Activated CD4-positive, alpha-beta T cell treated with anti-CD3 and anti-CD28 coated beads for 36 hours (primary cell): ENCODE results near the gene RNF19B. TPM values are rescaled to one million over a fixed set of nuclear protein-coding genes. Genes with fewer than 3 reads are reported as not detected.
A peak's percentile ranks its signal among the peaks of the same experiment; 100 is the strongest.

ENCODE experiments used
- ATAC-seq: fragments of 200-7000 bp; cut with Tn5 transposase; one replicate; pipeline ENCODE4 v1.10.0; 2021; ENCODE audit warnings: mild to moderate bottlenecking, moderate library complexity
- CTCF ChIA-PET: fragments of 350-600 bp; sonication (Branson Sonifier 250); formaldehyde crosslinking; loops from one replicate; lab custom pipeline; 2021; ENCODE audit warnings: antibody characterized with exemption; lab: Charles Lee
- POLR2A ChIA-PET: fragments of 350-600 bp; sonication (Branson Sonifier 250); formaldehyde crosslinking; loops from one replicate; lab custom pipeline; 2021; ENCODE audit warnings: antibody characterized with exemption, inconsistent platforms; lab: Charles Lee
- DNase-seq: peaks from one replicate; pipeline ENCODE4 v3.0.0-alpha.2; 2020
- H3K27ac Mint-ChIP-seq: one replicate; pipeline ENCODE4 v1.8.0; 2021; ENCODE audit warnings: mixed read lengths
- H3K27me3 Mint-ChIP-seq: one replicate; pipeline ENCODE4 v1.8.0; 2021; ENCODE audit warnings: mixed read lengths
- H3K36me3 Mint-ChIP-seq: one replicate; pipeline ENCODE4 v1.8.0; 2021; ENCODE audit warnings: low read depth, mixed read lengths
- H3K4me1 Mint-ChIP-seq: one replicate; pipeline ENCODE4 v1.8.0; 2021; ENCODE audit warnings: mixed read lengths
- H3K4me3 Mint-ChIP-seq: one replicate; pipeline ENCODE4 v1.8.0; 2021; ENCODE audit warnings: mild to moderate bottlenecking, moderate library complexity, mixed read lengths
- H3K9me3 Mint-ChIP-seq: one replicate; pipeline ENCODE4 v1.8.0; 2021; ENCODE audit warnings: low read depth, mixed read lengths
- intact Hi-C, 2 experiments: fragments of 100-400 bp; cut with DNase I in 1 of 2; cut with micrococcal nuclease in 1 of 2; formaldehyde crosslinking; loops; one replicate each; pipeline versions ENCODE4 v1.14.2 to v1.15.1; 2022 to 2024; cut with DNase I, micrococcal nuclease
- total RNA-seq, 2 experiments: library from RNA; stranded (reverse); gene quantifications; one replicate each; pipeline ENCODE4 v1.2.3, GENCODE V29; 2021

RNF19B gene
- total RNA-seq, 2 experiments from 2014 or later: 22.5 to 23.9 TPM

- CTCF ChIA-PET: interaction anchor here (0.6 to 1.0 kb wide), 3 partner anchors 9 to 191 kb away, joined by 3 to 4 read pairs (median 3); no protein-coding TSS in a partner anchor
Measured at GRCh38 chr1:32895325-32896215, 69.0 kb downstream of the RNF19B start.

GRCh38 chr1:32894681-32895080, 69.9 kb downstream of the RNF19B start:
- Mint-ChIP-seq H3K27me3 (peaks cover 39% of the 10 kb centered on the region), H3K4me1 (peaks cover 3% of the 10 kb centered on the region), H3K36me3 (no peaks in the 10 kb centered on the region), H3K4me3 (no peak overlapping the region), H3K9me3 (no peaks in the 10 kb centered on the region), H3K27ac (no peak overlapping the region)
- intact Hi-C loops: no loop called here
- DNase-seq (no peak), ATAC-seq (no peak)
- POLR2A ChIA-PET: no interaction called here
- CTCF ChIA-PET: interaction anchor here (5.4 kb wide), 1 partner anchor 19 kb away, joined by 33 read pairs; no protein-coding TSS in a partner anchor

More at GRCh38 chr1:32895325-32896215, 69.0 kb downstream of the RNF19B start:
- H3K4me3 Mint-ChIP-seq: no peak overlapping the region
- intact Hi-C loops: no loop called here
- ATAC-seq: no peak
- peaks cover 43% of the 10 kb centered on the region for H3K27me3 Mint-ChIP-seq
- H3K27ac Mint-ChIP-seq: no peak overlapping the region
- H3K4me1 Mint-ChIP-seq: peaks cover 4% of the 10 kb centered on the region
- H3K36me3 Mint-ChIP-seq: no peaks in the 10 kb centered on the region
- no peaks in the 10 kb centered on the region for H3K9me3 Mint-ChIP-seq
- POLR2A ChIA-PET: no interaction called here
- DNase-seq: no peak

- no peak for DNase-seq
- no peak overlapping the region for H3K27ac Mint-ChIP-seq
- no peaks in the 10 kb centered on the region for H3K36me3 Mint-ChIP-seq
- POLR2A ChIA-PET: no interaction called here
- H3K9me3 Mint-ChIP-seq: no peaks in the 10 kb centered on the region
- peaks cover 3% of the 10 kb centered on the region for H3K4me1 Mint-ChIP-seq
- ATAC-seq: no peak
- CTCF ChIA-PET: interaction anchor here (5.4 kb wide), 1 partner anchor 18 kb away, joined by 33 read pairs; no protein-coding TSS in a partner anchor
- H3K27me3 Mint-ChIP-seq: peaks cover 41% of the 10 kb centered on the region
- intact Hi-C loops: no loop called here
- H3K4me3 Mint-ChIP-seq: peak overlapping the region; percentile 54
Measured at GRCh38 chr1:32894019-32894600, 70.5 kb downstream of the RNF19B start.

- intact Hi-C loops: no loop called here
- Mint-ChIP-seq H3K27ac (no peak overlapping the region), H3K4me3 (peak overlapping the region; percentile 54), H3K9me3 (no peaks in the 10 kb centered on the region), H3K27me3 (peaks cover 40% of the 10 kb centered on the region), H3K36me3 (no peaks in the 10 kb centered on the region), H3K4me1 (peaks cover 3% of the 10 kb centered on the region)
- ChIA-PET POLR2A (interaction anchor here (0.6 kb wide), 1 partner anchor 493 kb away, joined by 3 read pairs; no protein-coding TSS in a partner anchor), CTCF (interaction anchor here (0.6 to 5.4 kb wide), 9 partner anchors 17 to 341 kb away, joined by 3 to 33 read pairs (median 4); no protein-coding TSS in a partner anchor)
- ATAC-seq (peak; percentile 13), DNase-seq (peak; percentile 41)
Measured at GRCh38 chr1:32893198-32894018, 71.2 kb downstream of the RNF19B start.

GRCh38 chr1:32892368-32893197, 72.0 kb downstream of the RNF19B start:
- CTCF ChIA-PET: interaction anchor here (0.6 to 5.4 kb wide), 11 partner anchors 12 to 340 kb away, joined by 3 to 33 read pairs (median 4); no protein-coding TSS in a partner anchor
- Mint-ChIP-seq H3K4me1 (peaks cover 3% of the 10 kb centered on the region), H3K36me3 (no peaks in the 10 kb centered on the region), H3K27me3 (peaks cover 48% of the 10 kb centered on the region), H3K9me3 (no peaks in the 10 kb centered on the region), H3K4me3 (peak overlapping the region; percentile 36), H3K27ac (no peak overlapping the region)
- POLR2A ChIA-PET: interaction anchor here (0.6 kb wide), 2 partner anchors 478 to 492 kb away, joined by 3 to 7 read pairs; no protein-coding TSS in a partner anchor
- DNase-seq (peak; percentile 75), ATAC-seq (peak; percentile 82)
- intact Hi-C loops: no loop called here

- no peak overlapping the region for H3K4me3 Mint-ChIP-seq
- ATAC-seq: no peak
- POLR2A ChIA-PET: no interaction called here
- H3K27ac Mint-ChIP-seq: no peak overlapping the region
- H3K36me3 Mint-ChIP-seq: no peaks in the 10 kb centered on the region
- H3K27me3 Mint-ChIP-seq: peaks cover 56% of the 10 kb centered on the region
- peaks cover 3% of the 10 kb centered on the region for H3K4me1 Mint-ChIP-seq
- CTCF ChIA-PET: interaction anchor here (0.6 to 5.4 kb wide), 5 partner anchors 13 to 1174 kb away, joined by 3 to 33 read pairs (median 3); no protein-coding TSS in a partner anchor
- no peak for DNase-seq
- intact Hi-C loops: no loop called here
- no peaks in the 10 kb centered on the region for H3K9me3 Mint-ChIP-seq
Measured at GRCh38 chr1:32891630-32892029, 73.0 kb downstream of the RNF19B start.

GRCh38 chr1:32891241-32891570, 73.4 kb downstream of the RNF19B start:
- Mint-ChIP-seq H3K36me3 (no peaks in the 10 kb centered on the region), H3K27ac (no peak overlapping the region), H3K9me3 (no peaks in the 10 kb centered on the region), H3K4me1 (peaks cover 3% of the 10 kb centered on the region), H3K27me3 (peaks cover 53% of the 10 kb centered on the region), H3K4me3 (no peak overlapping the region)
- CTCF ChIA-PET: interaction anchor here (0.5 to 5.4 kb wide), 7 partner anchors 13 to 1173 kb away, joined by 3 to 33 read pairs (median 3); no protein-coding TSS in a partner anchor
- POLR2A ChIA-PET: no interaction called here
- DNase-seq (no peak), ATAC-seq (no peak)
- intact Hi-C loops: no loop called here

GRCh38 chr1:32890516-32891240, 73.9 kb downstream of the RNF19B start:
- H3K4me1 Mint-ChIP-seq: peaks cover 3% of the 10 kb centered on the region
- ChIA-PET CTCF (interaction anchor here (0.5 to 5.4 kb wide), 9 partner anchors 14 to 1173 kb away, joined by 3 to 33 read pairs (median 3); no protein-coding TSS in a partner anchor), POLR2A (no interaction called here)
- no peak overlapping the region for H3K4me3 Mint-ChIP-seq
- H3K36me3 Mint-ChIP-seq: no peaks in the 10 kb centered on the region
- intact Hi-C loops: no loop called here
- no peak for ATAC-seq
- no peaks in the 10 kb centered on the region for H3K9me3 Mint-ChIP-seq
- H3K27me3 Mint-ChIP-seq: peaks cover 53% of the 10 kb centered on the region
- no peak overlapping the region for H3K27ac Mint-ChIP-seq
- DNase-seq: no peak

GRCh38 chr1:32889731-32890278, 74.8 kb downstream of the RNF19B start:
- Mint-ChIP-seq H3K9me3 (no peaks in the 10 kb centered on the region), H3K27ac (no peak overlapping the region), H3K27me3 (peaks cover 57% of the 10 kb centered on the region), H3K4me1 (peaks cover 3% of the 10 kb centered on the region), H3K36me3 (no peaks in the 10 kb centered on the region), H3K4me3 (no peak overlapping the region)
- DNase-seq (no peak), ATAC-seq (no peak)
- intact Hi-C loops: loop anchor here in 1 of 2 experiments (5.0 kb wide), 1 partner anchor 37 kb away; no protein-coding TSS in a partner anchor
- ChIA-PET POLR2A (no interaction called here), CTCF (interaction anchor here (0.6 to 5.4 kb wide), 4 partner anchors 14 to 1709 kb away, joined by 3 to 33 read pairs (median 4); no protein-coding TSS in a partner anchor)
